ENCODE results near the gene SCAMP3. TPM values are rescaled to one million over a fixed set of nuclear protein-coding genes. Genes with fewer than 3 reads are reported as not detected.

Gene SCAMP3
- total and polyA plus RNA-seq, 4 donors: 14.9 to 47.0 (median 31.7) TPM

- TF ChIP-seq YY1 (IDR thresholded peaks at IDR 0.05): peak; percentile 93
- peak; percentile 48 for TF ChIP-seq HNF4G (IDR thresholded peaks at IDR 0.05)
- peak in 1 of 2 donors; percentile 55 for TF ChIP-seq EGR1 (IDR thresholded peaks at IDR 0.05; ENCODE audit: low read depth in 2 of 2)
- TF ChIP-seq ATF3 (IDR thresholded peaks at IDR 0.05): peak; percentile 74
- TF ChIP-seq GABPA (IDR thresholded peaks at IDR 0.05 in 1 of 2, conservative IDR thresholded peaks at IDR 0.05 in 1 of 2): peak in 1 of 2 donors; percentile 62
- TF ChIP-seq FOXA2 (IDR thresholded peaks at IDR 0.05): peak; percentile 61
- TF ChIP-seq JUND (IDR thresholded peaks at IDR 0.05): peak; percentile 56 to 81
Measured at GRCh38 chr1:155244368-155245162, 17.6 kb downstream of the SCAMP3 start (continued).

GRCh38 chr1:155242805-155243358, 19.3 kb downstream of the SCAMP3 start:
- Histone ChIP-seq H3K27ac (ENCODE audit: low read depth in 1 of 2, low read length in 2 of 2) (peak overlapping the region; percentile 89 to 91), H3K27me3 (ENCODE audit: control insufficient read depth in 4 of 4, insufficient read depth in 4 of 4, low read length in 3 of 4) (no peaks in the 10 kb centered on the region), H3K9me3 (ENCODE audit: control insufficient read depth in 4 of 4, low read length in 3 of 4) (no peaks in the 10 kb centered on the region), H3K4me1 (ENCODE audit: control insufficient read depth in 4 of 4, insufficient read depth in 4 of 4, low read length in 3 of 4) (peaks cover 1 to 28% (median 21%) of the 10 kb centered on the region in 4 donors), H3K9ac (ENCODE audit: low read depth in 1 of 2, low read length in 2 of 2) (no peak overlapping the region), H3K36me3 (ENCODE audit: control insufficient read depth in 4 of 4, insufficient read depth in 3 of 4, low read depth in 1 of 4, low read length in 3 of 4) (peaks cover 0 to 3% (median 1%) of the 10 kb centered on the region in 4 donors), H3K4me3 (ENCODE audit: low read depth in 1 of 3, low read length in 3 of 3) (no peak overlapping the region)
- TF ChIP-seq RXRA (IDR thresholded peaks at IDR 0.05) (no peak), SP1 (IDR thresholded peaks at IDR 0.05) (no peak), FOXA2 (IDR thresholded peaks at IDR 0.05) (no peak), EGR1 (IDR thresholded peaks at IDR 0.05; ENCODE audit: low read depth in 2 of 2) (no peak), TAF1 (conservative IDR thresholded peaks at IDR 0.05) (no peak), GABPA (IDR thresholded peaks at IDR 0.05 in 1 of 2, conservative IDR thresholded peaks at IDR 0.05 in 1 of 2) (no peak), FOXA1 (IDR thresholded peaks at IDR 0.05) (no peak), REST (IDR thresholded peaks at IDR 0.05) (no peak)
- 86% methylated on average over 3 of the region's 3 CpGs for WGBS
- no peak for DNase-seq (ENCODE audit: low spot score)

GRCh38 chr1:155241841-155242264, 20.3 kb downstream of the SCAMP3 start:
- peak overlapping the region in 1 of 2 donors; percentile 32 for H3K27ac ChIP-seq (ENCODE audit: low read depth in 1 of 2, low read length in 2 of 2)
- H3K9ac ChIP-seq (ENCODE audit: low read depth in 1 of 2, low read length in 2 of 2): no peak overlapping the region
- no peak for DNase-seq (ENCODE audit: low spot score)
- 76% methylated on average over 4 of the region's 4 CpGs for WGBS
- H3K4me3 ChIP-seq (ENCODE audit: low read depth in 1 of 3, low read length in 3 of 3): no peak overlapping the region
- peaks cover 0 to 7% (median 3%) of the 10 kb centered on the region in 4 donors for H3K36me3 ChIP-seq (ENCODE audit: control insufficient read depth in 4 of 4, insufficient read depth in 3 of 4, low read depth in 1 of 4, low read length in 3 of 4)
- no peak for TF ChIP-seq HNF4A (conservative IDR thresholded peaks at IDR 0.05)
- no peak for TF ChIP-seq TAF1 (conservative IDR thresholded peaks at IDR 0.05)
- peak; percentile 3 for TF ChIP-seq REST (IDR thresholded peaks at IDR 0.05)
- H3K4me1 ChIP-seq (ENCODE audit: control insufficient read depth in 4 of 4, insufficient read depth in 4 of 4, low read length in 3 of 4): peaks cover 1 to 28% (median 21%) of the 10 kb centered on the region in 4 donors
- H3K9me3 ChIP-seq (ENCODE audit: control insufficient read depth in 4 of 4, low read length in 3 of 4): no peaks in the 10 kb centered on the region
- no peaks in the 10 kb centered on the region for H3K27me3 ChIP-seq (ENCODE audit: control insufficient read depth in 4 of 4, insufficient read depth in 4 of 4, low read length in 3 of 4)
